ENCODE data around the gene COL28A1. TPM values are rescaled to one million over a fixed set of nuclear protein-coding genes. Genes with fewer than 3 reads are reported as not detected.

COL28A1 gene
- total RNA-seq, 2 donors from 2014 or later, result 1.2 to 3.5 TPM

- intact Hi-C loops (cut with DNase I), result no loop called here
- H3K9me3 ChIP-seq, result no peaks in the 10 kb centered on the region
- H3K36me3 ChIP-seq, result no peaks in the 10 kb centered on the region
- no peak overlapping the region for H3K9ac ChIP-seq (ENCODE audit: low read depth in 2 of 2, low read length in 2 of 2)
- no peak for DNase-seq
- H3K4me3 ChIP-seq, result no peak overlapping the region
- H3K4me1 ChIP-seq, result no peaks in the 10 kb centered on the region
- TF ChIP-seq CTCF (IDR thresholded peaks at IDR 0.05), result no peak
- H3K27ac ChIP-seq, result no peak overlapping the region
- no peaks in the 10 kb centered on the region for H3K27me3 ChIP-seq
Observed at GRCh38 chr7:7510794-7511193, 24.9 kb downstream of the COL28A1 start.

GRCh38 chr7:7505915-7506314 lies 29.8 kb downstream of the COL28A1 start:
- intact Hi-C loops (cut with DNase I), result no loop called here

GRCh38 chr7:7504910-7505704 lies 30.6 kb downstream of the COL28A1 start:
- DNase-seq, result no peak
- no peaks in the 10 kb centered on the region for H3K9me3 ChIP-seq
- intact Hi-C loops (cut with DNase I), result no loop called here
- no peak overlapping the region for H3K27ac ChIP-seq
- no peak overlapping the region for H3K4me3 ChIP-seq
- no peaks in the 10 kb centered on the region for H3K27me3 ChIP-seq
- H3K36me3 ChIP-seq, result no peaks in the 10 kb centered on the region
- no peaks in the 10 kb centered on the region for H3K4me1 ChIP-seq
- no peak for TF ChIP-seq CTCF (IDR thresholded peaks at IDR 0.05)
- no peak overlapping the region for H3K9ac ChIP-seq (ENCODE audit: low read depth in 2 of 2, low read length in 2 of 2)

More at GRCh38 chr7:7505915-7506314, 29.8 kb downstream of the COL28A1 start:
- no peak for TF ChIP-seq CTCF (IDR thresholded peaks at IDR 0.05)
- Histone ChIP-seq H3K27ac (no peak overlapping the region), H3K9ac (ENCODE audit: low read depth in 2 of 2, low read length in 2 of 2) (no peak overlapping the region), H3K4me1 (no peaks in the 10 kb centered on the region), H3K27me3 (no peaks in the 10 kb centered on the region), H3K36me3 (no peaks in the 10 kb centered on the region), H3K4me3 (no peak overlapping the region), H3K9me3 (no peaks in the 10 kb centered on the region)
- DNase-seq, result no peak

GRCh38 chr7:7499892-7500291 lies 35.8 kb downstream of the COL28A1 start:
- intact Hi-C loops (cut with DNase I), result no loop called here
- no peak for TF ChIP-seq CTCF (IDR thresholded peaks at IDR 0.05)

DNA sequence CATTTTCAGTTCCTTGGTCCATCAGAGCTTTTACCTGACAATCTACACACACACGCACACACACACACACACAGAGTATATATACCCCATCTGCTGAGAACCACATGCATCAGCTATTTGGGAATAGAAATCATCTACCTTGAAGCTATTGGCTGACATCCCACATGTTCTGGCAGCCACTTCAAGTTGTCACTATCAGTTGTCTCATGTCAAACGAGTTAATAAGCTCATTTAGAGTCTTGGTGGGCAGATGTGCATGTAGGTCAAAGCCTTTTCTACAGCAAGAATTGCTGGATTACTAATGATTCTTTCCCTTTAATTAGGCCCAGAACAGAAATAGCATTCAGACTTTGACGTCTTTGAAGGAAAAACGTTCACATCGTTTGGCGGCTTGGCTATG lies 36.8 kb downstream of the COL28A1 start:
- Histone ChIP-seq H3K27me3 (no peaks in the 10 kb centered on the region), H3K9ac (ENCODE audit: low read depth in 2 of 2, low read length in 2 of 2) (no peak overlapping the region), H3K4me3 (no peak overlapping the region), H3K27ac (no peak overlapping the region), H3K9me3 (no peaks in the 10 kb centered on the region), H3K4me1 (no peaks in the 10 kb centered on the region), H3K36me3 (no peaks in the 10 kb centered on the region)
- TF ChIP-seq CTCF (IDR thresholded peaks at IDR 0.05), result no peak
- intact Hi-C loops (cut with DNase I), result no loop called here
- DNase-seq, result no peak

More at GRCh38 chr7:7499892-7500291, 35.8 kb downstream of the COL28A1 start:
- no peaks in the 10 kb centered on the region for H3K36me3 ChIP-seq
- H3K4me3 ChIP-seq, result no peak overlapping the region
- no peaks in the 10 kb centered on the region for H3K9me3 ChIP-seq
- no peak for DNase-seq
- no peaks in the 10 kb centered on the region for H3K27me3 ChIP-seq
- no peak overlapping the region for H3K9ac ChIP-seq (ENCODE audit: low read depth in 2 of 2, low read length in 2 of 2)
- no peak overlapping the region for H3K27ac ChIP-seq
- H3K4me1 ChIP-seq, result no peaks in the 10 kb centered on the region

All from colonic mucosa (tissue), 4 donors.